Fibroblast of mammary gland (primary cell): ENCODE data around the gene ENOPH1.

ENCODE experiments used
- DNase-seq: peaks from one replicate; pipeline ENCODE4 v3.0.0-alpha.2; 2010; ENCODE audit warnings: low read depth
- H3K4me3 ChIP-seq: 2 replicates; pipeline ENCODE4 v1.5.1; 2011; ENCODE audit warnings: low read depth, mild to moderate bottlenecking, low read length, moderate library complexity; ENCODE audit not compliant: control insufficient read depth
- CTCF ChIP-seq: conservative IDR thresholded peaks from 2 replicates; pipeline ENCODE4 v1.5.1; 2011; ENCODE audit warnings: low read depth, low read length, inconsistent platforms; ENCODE audit not compliant: control insufficient read depth, insufficient read depth

ENOPH1 gene

GRCh38 chr4:82491251-82491960 is 61.0 kb downstream of the ENOPH1 start:
- DNase-seq = peak; percentile 5
- H3K4me3 ChIP-seq = no peak overlapping the region
- no peak for TF ChIP-seq CTCF

- DNase-seq = no peak
- H3K4me3 ChIP-seq = no peak overlapping the region
- no peak for TF ChIP-seq CTCF
Observed at GRCh38 chr4:82493721-82494425, 63.5 kb downstream of the ENOPH1 start.

DNA sequence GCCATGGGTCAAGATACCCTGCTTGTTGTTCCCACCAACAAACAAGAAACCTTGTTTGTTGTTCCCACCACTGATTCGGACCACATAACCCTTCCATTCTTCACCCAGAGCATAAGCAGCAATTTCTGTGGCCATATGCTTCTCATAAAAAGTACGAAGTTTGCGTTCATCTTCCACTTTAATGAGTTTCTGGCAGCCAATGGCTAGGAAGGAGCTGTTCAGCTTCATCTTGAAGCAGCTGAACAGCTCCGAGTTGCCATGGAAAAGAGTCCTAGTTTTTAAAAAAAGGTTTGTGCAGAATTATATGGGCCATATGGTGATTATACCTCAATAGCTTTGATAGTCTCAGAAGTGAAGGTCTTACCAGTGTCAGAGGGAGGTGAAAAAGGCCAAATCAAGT is 65.3 kb downstream of the ENOPH1 start:
- TF ChIP-seq CTCF = no peak
- H3K4me3 ChIP-seq = no peak overlapping the region
- DNase-seq = no peak

GRCh38 chr4:82496349-82496748 is 66.0 kb downstream of the ENOPH1 start:
- no peak for DNase-seq
- H3K4me3 ChIP-seq = no peak overlapping the region
- no peak for TF ChIP-seq CTCF

- DNase-seq = no peak
- TF ChIP-seq CTCF = no peak
Observed at GRCh38 chr4:82499738-82500434, 69.5 kb downstream of the ENOPH1 start.

GRCh38 chr4:82500435-82501153 is 70.2 kb downstream of the ENOPH1 start:
- TF ChIP-seq CTCF = no peak
- H3K4me3 ChIP-seq = no peak overlapping the region
- DNase-seq = peak; percentile 37

More at GRCh38 chr4:82499738-82500434, 69.5 kb downstream of the ENOPH1 start:
- H3K4me3 ChIP-seq = no peak overlapping the region
